ENCODE results near the gene DGKZ.

GRCh38 chr11:46367244-46367915 lies 20.1 kb downstream of the DGKZ start:
- TF ChIP-seq FOXK2 (IDR thresholded peaks at IDR 0.05) (no peak), SP1 (IDR thresholded peaks at IDR 0.05) (no peak), TARDBP (IDR thresholded peaks at IDR 0.05) (no peak), FOXM1 (IDR thresholded peaks at IDR 0.05; ENCODE audit: borderline replicate concordance) (no peak), BHLHE40 (IDR thresholded peaks at IDR 0.05; ENCODE audit: borderline replicate concordance) (no peak), SUZ12 (IDR thresholded peaks at IDR 0.05) (no peak), HDGF (IDR thresholded peaks at IDR 0.05; ENCODE audit: borderline replicate concordance) (no peak), NFRKB (IDR thresholded peaks at IDR 0.05) (no peak), ZNF384 (IDR thresholded peaks at IDR 0.05) (no peak), FOXA1 (IDR thresholded peaks at IDR 0.05) (no peak), L3MBTL2 (conservative IDR thresholded peaks at IDR 0.05) (no peak), ARNT (IDR thresholded peaks at IDR 0.05) (no peak), CTBP1 (IDR thresholded peaks at IDR 0.05; ENCODE audit: borderline replicate concordance) (no peak)

Measured in HEK293T (cell line).